Muscle layer of colon (tissue), 2 donors: ENCODE data around the gene ZSWIM1.

ENCODE experiments used
- H3K27ac ChIP-seq: one replicate; pipeline ENCODE4 v1.7.0; 2013; ENCODE audit warnings: low read depth, mild to moderate bottlenecking, low read length, moderate library complexity
- H3K27me3 ChIP-seq, 2 donors: one replicate each; pipeline ENCODE4 v1.7.0; 2013; ENCODE audit warnings: low read length in 2 of 2, mild to moderate bottlenecking in 2 of 2; ENCODE audit not compliant: insufficient read depth in 2 of 2, control insufficient read depth in 1 of 2
- H3K36me3 ChIP-seq: one replicate; pipeline ENCODE4 v1.7.0; 2013; ENCODE audit warnings: mild to moderate bottlenecking, low read length; ENCODE audit not compliant: insufficient read depth
- H3K4me1 ChIP-seq: one replicate; pipeline ENCODE4 v1.7.0; 2013; ENCODE audit warnings: mild to moderate bottlenecking, low read length; ENCODE audit not compliant: insufficient read depth
- H3K4me3 ChIP-seq, 2 donors: one replicate each; pipeline ENCODE4 v1.7.0; 2013; ENCODE audit warnings: low read length in 2 of 2, low read depth in 1 of 2, mild to moderate bottlenecking in 1 of 2, moderate library complexity in 1 of 2
- H3K9ac ChIP-seq: one replicate; pipeline ENCODE4 v1.7.0; 2013; ENCODE audit warnings: low read length
- H3K9me3 ChIP-seq: one replicate; pipeline ENCODE4 v1.7.0; 2013; ENCODE audit warnings: mild to moderate bottlenecking, low read length
- donor health status: abdominal sarcoma.
- donor health status: Adenocarcinoma of cecum.

ZSWIM1 gene

DNA sequence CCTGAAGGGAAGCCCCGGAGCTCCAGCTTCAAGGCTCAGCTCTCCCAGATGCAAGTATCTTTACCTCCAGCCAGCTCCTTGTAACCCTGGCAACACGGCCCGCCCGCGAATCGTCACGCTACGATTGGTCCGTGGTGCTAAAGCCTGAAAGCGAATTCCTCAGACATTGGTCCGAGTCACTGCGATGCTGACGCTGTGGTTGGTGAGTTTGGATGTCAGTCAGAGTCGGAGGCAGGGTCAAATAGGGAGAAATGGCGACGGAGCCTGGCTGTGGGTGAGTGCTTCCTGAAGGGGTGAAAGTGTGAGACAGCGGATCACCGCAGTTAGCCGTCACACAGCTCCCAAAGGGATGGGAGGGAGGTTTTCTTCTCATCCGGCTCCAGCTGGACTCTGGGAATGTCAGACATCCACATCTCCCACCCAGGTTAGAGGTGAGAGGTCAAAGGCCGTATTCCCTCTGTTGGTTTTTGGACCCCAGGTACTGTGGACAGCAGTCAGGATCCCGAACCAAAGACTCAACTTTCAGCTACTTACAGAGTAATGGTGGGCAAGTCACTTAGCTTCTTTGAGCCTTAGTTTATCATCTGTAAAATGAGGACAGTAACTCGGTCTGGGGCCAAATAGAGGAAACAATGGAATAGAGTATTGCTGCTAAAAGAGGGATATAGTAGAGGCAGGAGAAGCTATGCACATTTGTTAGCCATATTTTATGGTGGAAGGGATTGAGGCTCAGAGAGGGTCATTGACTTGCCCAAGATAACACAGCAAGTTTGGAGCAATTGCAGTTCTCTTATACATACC is at the start of gene ZSWIM1:
Gene ZSWIM1, plus strand, starts transcription at position 240 of the 801 bp plus-strand sequence. CDS start 1,366 bp downstream, outside the sequence.
- no peaks in the 10 kb centered on the region for H3K27me3 ChIP-seq
- no peaks in the 10 kb centered on the region for H3K9me3 ChIP-seq
- peak within 1 kb of the TSS; percentile 88 for H3K27ac ChIP-seq
- H3K4me1 ChIP-seq: peaks cover 5% of the 10 kb centered on the region
- H3K4me3 ChIP-seq: peak within 1 kb of the TSS; percentile 60 to 80
- peaks cover 41% of the 10 kb centered on the region for H3K36me3 ChIP-seq
- peak within 1 kb of the TSS; percentile 65 for H3K9ac ChIP-seq

DNA sequence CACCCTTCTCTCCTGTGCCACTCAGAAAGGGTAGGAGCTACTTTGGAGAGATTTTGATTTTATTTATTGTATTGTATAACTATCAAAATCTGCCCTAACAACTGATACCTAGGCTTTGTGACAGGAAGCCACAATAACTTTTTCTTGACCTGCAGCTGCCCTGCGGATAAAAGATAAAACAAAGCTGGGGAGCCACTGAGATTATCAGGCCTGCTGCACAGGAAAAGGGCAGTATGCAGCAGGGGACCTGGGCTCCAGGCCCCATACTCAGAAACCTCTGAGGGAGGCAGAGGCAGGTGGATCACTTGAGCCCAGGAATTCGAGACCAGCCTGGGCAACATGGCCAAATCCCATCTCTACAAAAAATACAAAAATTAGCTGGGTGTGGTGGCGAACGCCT is 48.4 kb upstream of the ZSWIM1 start:
- H3K4me1 ChIP-seq: peaks cover 40% of the 10 kb centered on the region
- no peak overlapping the region for H3K4me3 ChIP-seq
- no peak overlapping the region for H3K9ac ChIP-seq
- no peaks in the 10 kb centered on the region for H3K36me3 ChIP-seq
- peak overlapping the region; percentile 90 for H3K27ac ChIP-seq
- no peaks in the 10 kb centered on the region for H3K27me3 ChIP-seq
- no peaks in the 10 kb centered on the region for H3K9me3 ChIP-seq

DNA sequence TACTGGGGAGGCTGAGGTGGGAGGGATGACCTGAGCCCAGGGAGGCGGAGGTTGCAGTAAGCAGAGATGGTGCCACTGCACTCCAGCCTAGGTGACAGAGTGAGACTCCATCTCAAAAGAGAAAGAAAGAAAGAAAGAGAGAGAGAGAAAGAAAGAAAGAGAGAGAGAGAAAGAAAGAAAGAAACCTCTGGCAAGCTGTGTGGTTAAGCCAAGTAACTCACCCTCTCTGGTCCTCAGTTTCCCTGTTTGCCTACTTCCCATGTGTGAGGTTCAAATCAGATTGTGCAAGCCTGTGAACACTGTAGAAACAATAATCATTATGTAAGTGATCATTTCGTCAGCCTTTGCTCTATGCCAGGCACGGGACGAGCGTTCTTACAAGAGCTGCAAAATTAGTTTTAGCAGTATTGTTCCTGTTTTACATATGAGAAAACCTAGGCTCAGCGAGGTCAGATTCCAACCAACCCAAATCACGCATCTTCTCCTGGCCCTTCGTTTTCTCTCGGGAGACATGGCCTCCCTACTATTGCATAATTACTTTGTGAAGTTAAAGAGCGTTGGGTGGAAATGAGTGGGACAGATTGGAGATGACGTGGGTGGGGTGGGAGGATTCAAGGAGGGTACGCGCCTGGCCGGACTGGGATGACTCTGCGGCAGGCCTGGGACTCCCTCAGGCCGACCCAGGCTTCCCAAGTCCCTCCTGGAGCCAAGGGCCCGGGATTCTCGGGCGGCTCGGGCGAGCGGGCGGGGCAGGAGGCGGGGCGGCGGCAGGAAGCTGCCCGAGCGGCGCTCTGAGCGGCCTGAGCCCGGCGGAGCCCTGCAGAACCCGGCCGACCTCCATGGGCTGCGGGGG is 47.8 kb upstream of the ZSWIM1 start, which contains the start of gene SNX21:
Gene SNX21, plus strand, starts transcription at position 770 of the 853 bp plus-strand sequence. CDS start 121 bp downstream, outside the sequence.
- no peaks in the 10 kb centered on the region for H3K36me3 ChIP-seq
- H3K27me3 ChIP-seq: no peaks in the 10 kb centered on the region
- no peaks in the 10 kb centered on the region for H3K9me3 ChIP-seq
- H3K27ac ChIP-seq: peak within 1 kb of the TSS; percentile 90
- peak within 1 kb of the TSS; percentile 57 to 82 for H3K4me3 ChIP-seq
- H3K4me1 ChIP-seq: peaks cover 40% of the 10 kb centered on the region
- peak within 1 kb of the TSS; percentile 77 for H3K9ac ChIP-seq

DNA sequence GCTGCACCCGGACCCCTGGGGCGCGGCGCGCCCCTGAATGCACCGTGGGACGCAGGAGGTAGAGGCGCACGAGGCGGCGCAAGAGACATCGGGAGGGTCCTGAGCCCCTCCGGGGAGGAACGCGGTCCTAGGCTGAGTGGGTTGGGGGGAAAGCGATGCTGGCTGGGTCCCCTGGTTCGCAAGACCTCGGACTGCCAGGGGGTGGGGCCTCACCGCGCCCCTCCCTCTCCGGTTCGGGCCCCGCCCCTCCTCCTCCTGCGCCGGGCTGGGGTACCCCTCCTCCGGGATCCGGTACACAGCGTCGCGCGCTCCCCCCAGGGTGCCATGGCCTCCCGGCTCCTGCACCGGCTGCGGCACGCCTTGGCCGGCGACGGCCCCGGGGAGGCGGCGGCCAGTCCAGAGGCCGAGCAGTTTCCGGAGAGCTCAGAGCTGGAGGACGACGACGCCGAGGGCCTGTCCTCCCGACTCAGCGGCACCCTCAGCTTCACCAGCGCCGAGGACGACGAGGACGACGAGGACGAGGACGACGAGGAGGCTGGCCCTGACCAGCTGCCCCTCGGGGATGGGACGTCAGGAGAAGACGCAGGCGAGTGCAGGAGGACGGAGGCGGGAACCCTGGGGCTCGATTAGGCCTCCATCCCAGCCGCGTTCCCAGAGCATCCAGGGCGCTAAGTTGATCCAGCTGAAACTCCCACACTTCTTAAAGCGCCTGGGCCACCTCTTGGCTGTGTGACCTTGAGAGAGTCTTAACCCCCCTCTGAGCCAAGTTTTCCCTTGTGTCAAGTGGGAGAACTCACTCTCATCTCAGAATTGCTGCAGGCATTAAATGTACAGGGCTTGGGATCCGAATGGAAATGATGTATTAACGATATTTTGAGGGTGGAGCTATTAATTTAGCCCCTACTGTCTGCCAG is 46.9 kb upstream of the ZSWIM1 start:
- H3K9ac ChIP-seq: peak overlapping the region; percentile 77
- no peaks in the 10 kb centered on the region for H3K9me3 ChIP-seq
- H3K27ac ChIP-seq: peak overlapping the region; percentile 90
- no peaks in the 10 kb centered on the region for H3K36me3 ChIP-seq
- H3K4me3 ChIP-seq: peak overlapping the region; percentile 57 to 82
- H3K4me1 ChIP-seq: peaks cover 40% of the 10 kb centered on the region
- no peaks in the 10 kb centered on the region for H3K27me3 ChIP-seq

DNA sequence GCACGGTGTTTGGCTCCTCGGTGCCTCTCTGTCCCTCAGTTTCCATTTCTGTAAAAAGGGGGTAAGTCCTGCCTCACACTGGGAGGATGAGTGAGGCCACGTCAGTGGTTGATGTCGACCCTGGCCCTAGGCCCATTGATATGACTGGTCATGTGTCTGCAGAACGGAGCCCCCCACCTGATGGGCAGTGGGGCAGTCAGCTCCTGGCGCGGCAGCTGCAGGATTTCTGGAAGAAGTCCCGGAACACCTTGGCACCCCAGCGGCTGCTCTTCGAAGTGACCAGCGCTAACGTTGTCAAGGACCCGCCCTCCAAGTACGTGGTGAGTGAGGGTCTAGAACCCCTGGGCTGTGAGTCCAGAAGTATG is 46.2 kb upstream of the ZSWIM1 start:
- peaks cover under 1% of the 10 kb centered on the region for H3K36me3 ChIP-seq
- H3K4me3 ChIP-seq: peak overlapping the region; percentile 57 to 82
- no peaks in the 10 kb centered on the region for H3K27me3 ChIP-seq
- peaks cover 40% of the 10 kb centered on the region for H3K4me1 ChIP-seq
- H3K9ac ChIP-seq: peak overlapping the region; percentile 77
- H3K27ac ChIP-seq: peak overlapping the region; percentile 90
- H3K9me3 ChIP-seq: no peaks in the 10 kb centered on the region

DNA sequence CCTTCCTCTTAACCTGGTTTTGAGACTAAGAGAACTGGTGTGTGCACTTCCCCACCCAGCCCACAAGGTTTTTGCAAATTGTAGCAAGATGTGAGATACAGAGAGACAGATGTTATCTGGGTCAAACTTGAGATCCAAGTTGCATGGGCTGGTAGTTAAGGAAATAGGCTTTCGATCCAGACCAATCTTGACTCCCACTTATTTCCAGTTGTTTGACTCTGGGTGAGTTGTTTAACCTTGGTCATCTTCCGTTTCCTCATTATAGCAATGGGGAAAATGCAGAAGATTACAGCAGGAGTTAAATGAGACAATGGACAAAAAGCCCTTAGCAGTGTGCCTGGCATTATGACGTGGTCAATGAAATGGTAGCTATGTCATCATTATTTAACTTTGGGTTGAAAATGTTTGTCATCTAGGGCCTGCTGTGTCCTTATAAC is 45.7 kb upstream of the ZSWIM1 start:
- H3K27me3 ChIP-seq: no peaks in the 10 kb centered on the region
- peak overlapping the region in 1 of 2 donors; percentile 82 for H3K4me3 ChIP-seq
- H3K9me3 ChIP-seq: no peaks in the 10 kb centered on the region
- H3K27ac ChIP-seq: peak overlapping the region; percentile 53
- peaks cover 40% of the 10 kb centered on the region for H3K4me1 ChIP-seq
- peaks cover 6% of the 10 kb centered on the region for H3K36me3 ChIP-seq
- H3K9ac ChIP-seq: peak overlapping the region; percentile 77

DNA sequence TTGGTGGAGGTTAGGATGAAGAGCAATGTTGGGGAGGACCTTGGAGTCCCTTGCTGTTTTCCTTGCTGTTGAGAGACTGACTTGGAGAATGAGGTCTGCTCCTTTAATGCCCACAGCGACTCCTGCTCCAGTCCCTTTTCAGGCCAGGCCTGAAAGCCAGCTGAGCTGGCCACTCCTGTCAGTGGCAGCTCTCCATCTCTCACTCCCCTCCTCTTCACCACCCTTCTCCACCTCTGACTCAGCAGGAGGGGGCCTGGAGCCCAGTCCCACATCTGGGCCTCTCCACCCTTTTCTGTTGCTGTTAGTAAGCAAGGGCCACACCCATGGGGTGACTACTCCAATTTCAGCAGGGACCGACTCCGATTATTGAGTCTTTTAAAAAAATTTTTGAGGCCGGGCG is 45.2 kb upstream of the ZSWIM1 start:
- H3K4me3 ChIP-seq: peak overlapping the region in 1 of 2 donors; percentile 82
- no peaks in the 10 kb centered on the region for H3K27me3 ChIP-seq
- H3K9ac ChIP-seq: no peak overlapping the region
- H3K9me3 ChIP-seq: no peaks in the 10 kb centered on the region
- H3K27ac ChIP-seq: peak overlapping the region; percentile 53
- H3K4me1 ChIP-seq: peaks cover 40% of the 10 kb centered on the region
- H3K36me3 ChIP-seq: peaks cover 7% of the 10 kb centered on the region

DNA sequence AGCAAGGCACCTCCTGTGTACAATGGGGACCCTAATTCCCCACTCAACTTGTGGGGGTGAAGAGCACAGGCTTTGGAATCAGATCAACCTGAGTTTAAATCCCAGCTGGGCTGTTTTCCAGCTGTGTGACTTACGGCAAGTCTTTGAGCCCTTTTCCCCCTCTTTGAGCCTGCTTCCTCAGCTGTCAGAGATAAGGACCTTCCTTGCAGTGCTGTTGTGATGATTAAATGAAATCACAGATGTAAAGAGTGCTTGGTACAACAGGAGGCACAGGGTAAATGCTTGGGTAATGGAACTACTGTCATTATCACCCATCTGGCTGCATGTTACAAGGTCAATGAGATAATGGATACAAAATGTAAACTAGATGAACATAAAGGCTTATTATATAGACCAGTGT is 44.2 kb upstream of the ZSWIM1 start:
- no peaks in the 10 kb centered on the region for H3K27me3 ChIP-seq
- peaks cover 17% of the 10 kb centered on the region for H3K36me3 ChIP-seq
- peak overlapping the region; percentile 9 for H3K9ac ChIP-seq
- peak overlapping the region in 1 of 2 donors; percentile 12 for H3K4me3 ChIP-seq
- H3K27ac ChIP-seq: peak overlapping the region; percentile 23
- H3K9me3 ChIP-seq: no peaks in the 10 kb centered on the region
- peaks cover 49% of the 10 kb centered on the region for H3K4me1 ChIP-seq

DNA sequence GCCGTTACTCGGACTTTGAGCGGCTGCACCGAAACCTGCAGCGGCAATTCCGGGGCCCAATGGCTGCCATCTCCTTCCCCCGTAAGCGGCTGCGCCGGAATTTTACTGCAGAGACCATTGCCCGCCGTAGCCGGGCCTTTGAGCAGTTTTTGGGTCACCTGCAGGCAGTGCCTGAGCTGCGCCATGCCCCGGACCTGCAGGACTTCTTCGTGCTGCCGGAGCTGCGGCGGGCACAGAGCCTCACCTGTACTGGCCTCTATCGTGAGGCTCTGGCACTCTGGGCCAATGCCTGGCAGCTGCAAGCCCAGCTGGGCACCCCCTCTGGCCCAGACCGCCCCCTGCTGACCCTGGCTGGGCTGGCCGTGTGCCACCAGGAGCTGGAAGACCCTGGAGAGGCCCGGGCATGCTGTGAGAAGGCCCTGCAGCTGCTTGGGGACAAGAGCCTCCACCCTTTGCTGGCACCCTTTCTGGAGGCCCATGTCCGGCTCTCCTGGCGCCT is 40.3 kb upstream of the ZSWIM1 start:
- Histone ChIP-seq H3K9me3 (no peaks in the 10 kb centered on the region), H3K27ac (no peak overlapping the region), H3K9ac (no peak overlapping the region), H3K36me3 (peaks cover 41% of the 10 kb centered on the region), H3K4me1 (peaks cover 48% of the 10 kb centered on the region), H3K4me3 (no peak overlapping the region), H3K27me3 (no peaks in the 10 kb centered on the region)

DNA sequence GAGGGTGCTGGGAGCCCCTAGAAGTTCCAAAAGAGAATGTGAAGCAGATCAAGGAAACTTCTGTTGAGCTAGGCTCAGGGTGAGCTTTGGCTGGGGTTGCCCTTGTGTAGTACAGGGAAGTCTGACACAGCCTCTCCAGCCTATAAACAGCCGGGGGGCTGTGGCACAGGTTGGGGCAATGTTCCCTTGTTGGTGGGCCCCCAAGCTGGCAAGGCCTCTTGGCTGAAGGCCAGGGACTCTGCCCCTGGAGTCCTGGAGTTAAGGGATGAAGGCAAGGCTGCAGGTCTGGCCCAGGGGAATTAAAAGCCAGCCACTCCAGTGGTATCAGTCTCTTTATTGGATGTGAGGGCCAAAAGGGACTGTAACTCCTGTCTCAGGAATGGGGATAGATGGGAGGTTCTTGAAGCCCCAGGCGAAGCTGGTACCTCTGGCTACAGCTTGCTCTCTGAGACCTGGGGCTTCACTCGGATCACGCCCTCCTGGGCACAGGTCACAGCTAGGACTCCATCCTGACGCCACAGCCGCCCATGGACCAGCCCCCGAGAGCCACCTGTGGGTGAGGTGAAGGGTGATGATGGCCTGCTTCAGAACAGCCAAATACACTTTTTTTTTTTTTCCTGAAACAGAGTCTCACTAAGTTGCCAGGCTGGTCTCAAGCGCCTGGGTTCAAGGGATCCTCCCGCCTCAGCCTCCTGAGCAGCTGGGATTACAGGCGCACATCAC is 39.5 kb upstream of the ZSWIM1 start:
- H3K9me3 ChIP-seq: no peaks in the 10 kb centered on the region
- no peak overlapping the region for H3K9ac ChIP-seq
- H3K4me3 ChIP-seq: peak overlapping the region in 1 of 2 donors; percentile 9
- peak overlapping the region; percentile 13 for H3K27ac ChIP-seq
- H3K36me3 ChIP-seq: peaks cover 48% of the 10 kb centered on the region
- no peaks in the 10 kb centered on the region for H3K27me3 ChIP-seq
- H3K4me1 ChIP-seq: peaks cover 46% of the 10 kb centered on the region
